Activated T-helper 17 cell treated with anti-CD3 and anti-CD28 coated beads, Interleukin-2, amount 50 U/mL, for 72 hours (primary cell): ENCODE results near the gene MTA1. TPM values are rescaled to one million over a fixed set of nuclear protein-coding genes. Genes with fewer than 3 reads are reported as not detected.
A peak's percentile ranks its signal among the peaks of the same experiment; 100 is the strongest.

Source experiments
- ATAC-seq: fragments of 150-1000 bp; cut with Tn5 transposase; replicated peaks from 2 replicates; pipeline ENCODE4 v1.10.0; 2021; ENCODE audit warnings: mild to moderate bottlenecking, moderate library complexity
- H3K27ac Mint-ChIP-seq: one replicate; pipeline ENCODE4 v1.8.0; 2022; ENCODE audit warnings: mixed read lengths
- H3K27me3 Mint-ChIP-seq: one replicate; pipeline ENCODE4 v1.8.0; 2022; ENCODE audit warnings: mixed read lengths
- H3K36me3 Mint-ChIP-seq: one replicate; pipeline ENCODE4 v1.8.0; 2022; ENCODE audit warnings: low read depth, mild to moderate bottlenecking, mixed read lengths
- H3K4me1 Mint-ChIP-seq: one replicate; pipeline ENCODE4 v1.8.0; 2022; ENCODE audit warnings: mixed read lengths
- H3K4me3 Mint-ChIP-seq: one replicate; pipeline ENCODE4 v1.8.0; 2022; ENCODE audit warnings: mild to moderate bottlenecking, mixed read lengths
- H3K9me3 Mint-ChIP-seq: one replicate; pipeline ENCODE4 v1.8.0; 2022; ENCODE audit warnings: mixed read lengths
- total RNA-seq, 2 donors: library from RNA; stranded (reverse); gene quantifications; one replicate each; pipeline ENCODE4 v1.2.3, GENCODE V29; 2022

The MTA1 gene
- total RNA-seq, 2 donors from 2014 or later, result 99.4 to 144 TPM

- Mint-ChIP-seq H3K27me3 (no peaks in the 10 kb centered on the region), H3K4me1 (no peaks in the 10 kb centered on the region), H3K9me3 (no peaks in the 10 kb centered on the region), H3K27ac (no peak overlapping the region), H3K36me3 (peaks cover 18% of the 10 kb centered on the region), H3K4me3 (no peak overlapping the region)
- ATAC-seq, result peak; percentile 6
Observed at GRCh38 chr14:105447651-105448640, 28.3 kb downstream of the MTA1 start.

GRCh38 chr14:105448706-105449111, 29.1 kb downstream of the MTA1 start:
- Mint-ChIP-seq H3K4me3 (no peak overlapping the region), H3K27ac (no peak overlapping the region), H3K36me3 (peaks cover 22% of the 10 kb centered on the region), H3K9me3 (no peaks in the 10 kb centered on the region), H3K4me1 (no peaks in the 10 kb centered on the region), H3K27me3 (no peaks in the 10 kb centered on the region)
- peak; percentile 89 for ATAC-seq

GRCh38 chr14:105449276-105450122, 29.9 kb downstream of the MTA1 start:
- Mint-ChIP-seq H3K4me1 (no peaks in the 10 kb centered on the region), H3K4me3 (no peak overlapping the region), H3K27me3 (no peaks in the 10 kb centered on the region), H3K27ac (no peak overlapping the region), H3K9me3 (no peaks in the 10 kb centered on the region), H3K36me3 (peaks cover 29% of the 10 kb centered on the region)
- no peak for ATAC-seq

- peaks cover 36% of the 10 kb centered on the region for H3K36me3 Mint-ChIP-seq
- H3K9me3 Mint-ChIP-seq, result no peaks in the 10 kb centered on the region
- no peaks in the 10 kb centered on the region for H3K4me1 Mint-ChIP-seq
- H3K4me3 Mint-ChIP-seq, result no peak overlapping the region
- ATAC-seq, result no peak
- H3K27me3 Mint-ChIP-seq, result no peaks in the 10 kb centered on the region
- no peak overlapping the region for H3K27ac Mint-ChIP-seq
Observed at GRCh38 chr14:105450123-105450505, 30.5 kb downstream of the MTA1 start.

GRCh38 chr14:105450864-105451720, 31.5 kb downstream of the MTA1 start:
- H3K27ac Mint-ChIP-seq, result no peak overlapping the region
- H3K4me1 Mint-ChIP-seq, result no peaks in the 10 kb centered on the region
- no peak for ATAC-seq
- no peaks in the 10 kb centered on the region for H3K27me3 Mint-ChIP-seq
- H3K36me3 Mint-ChIP-seq, result peaks cover 43% of the 10 kb centered on the region
- H3K4me3 Mint-ChIP-seq, result no peak overlapping the region
- no peaks in the 10 kb centered on the region for H3K9me3 Mint-ChIP-seq

- peaks cover 48% of the 10 kb centered on the region for H3K36me3 Mint-ChIP-seq
- no peaks in the 10 kb centered on the region for H3K27me3 Mint-ChIP-seq
- no peaks in the 10 kb centered on the region for H3K9me3 Mint-ChIP-seq
- ATAC-seq, result no peak
- no peak overlapping the region for H3K27ac Mint-ChIP-seq
- H3K4me1 Mint-ChIP-seq, result no peaks in the 10 kb centered on the region
- H3K4me3 Mint-ChIP-seq, result no peak overlapping the region
Observed at GRCh38 chr14:105452963-105453362, 33.3 kb downstream of the MTA1 start.

- no peak overlapping the region for H3K4me3 Mint-ChIP-seq
- peaks cover 48% of the 10 kb centered on the region for H3K36me3 Mint-ChIP-seq
- no peak overlapping the region for H3K27ac Mint-ChIP-seq
Observed at GRCh38 chr14:105453847-105454246, 34.2 kb downstream of the MTA1 start.

GRCh38 chr14:105455086-105455640, 35.5 kb downstream of the MTA1 start:
- peaks cover 48% of the 10 kb centered on the region for H3K36me3 Mint-ChIP-seq
- no peaks in the 10 kb centered on the region for H3K9me3 Mint-ChIP-seq
- H3K27me3 Mint-ChIP-seq, result no peaks in the 10 kb centered on the region
- no peak overlapping the region for H3K27ac Mint-ChIP-seq
- no peaks in the 10 kb centered on the region for H3K4me1 Mint-ChIP-seq
- ATAC-seq, result no peak
- H3K4me3 Mint-ChIP-seq, result no peak overlapping the region

More at GRCh38 chr14:105453847-105454246, 34.2 kb downstream of the MTA1 start:
- ATAC-seq, result no peak
- no peaks in the 10 kb centered on the region for H3K4me1 Mint-ChIP-seq
- H3K27me3 Mint-ChIP-seq, result no peaks in the 10 kb centered on the region
- no peaks in the 10 kb centered on the region for H3K9me3 Mint-ChIP-seq

- Mint-ChIP-seq H3K4me3 (no peak overlapping the region), H3K27me3 (no peaks in the 10 kb centered on the region), H3K4me1 (no peaks in the 10 kb centered on the region), H3K9me3 (no peaks in the 10 kb centered on the region), H3K27ac (no peak overlapping the region), H3K36me3 (peaks cover 48% of the 10 kb centered on the region)
- ATAC-seq, result no peak
Observed at GRCh38 chr14:105455766-105456660, 36.4 kb downstream of the MTA1 start.

- no peaks in the 10 kb centered on the region for H3K27me3 Mint-ChIP-seq
- H3K4me3 Mint-ChIP-seq, result no peak overlapping the region
- H3K36me3 Mint-ChIP-seq, result peaks cover 48% of the 10 kb centered on the region
- ATAC-seq, result no peak
- H3K27ac Mint-ChIP-seq, result no peak overlapping the region
- no peaks in the 10 kb centered on the region for H3K4me1 Mint-ChIP-seq
- H3K9me3 Mint-ChIP-seq, result no peaks in the 10 kb centered on the region
Observed at GRCh38 chr14:105456736-105457617, 37.4 kb downstream of the MTA1 start.

- H3K4me1 Mint-ChIP-seq, result no peaks in the 10 kb centered on the region
- H3K36me3 Mint-ChIP-seq, result peaks cover 39% of the 10 kb centered on the region
- ATAC-seq, result no peak
- H3K9me3 Mint-ChIP-seq, result no peaks in the 10 kb centered on the region
- no peak overlapping the region for H3K27ac Mint-ChIP-seq
- H3K27me3 Mint-ChIP-seq, result no peaks in the 10 kb centered on the region
- no peak overlapping the region for H3K4me3 Mint-ChIP-seq
Observed at GRCh38 chr14:105458010-105458409, 38.4 kb downstream of the MTA1 start.

- no peak for ATAC-seq
- Mint-ChIP-seq H3K36me3 (peaks cover 39% of the 10 kb centered on the region), H3K27me3 (no peaks in the 10 kb centered on the region), H3K4me3 (no peak overlapping the region), H3K4me1 (no peaks in the 10 kb centered on the region), H3K9me3 (no peaks in the 10 kb centered on the region), H3K27ac (no peak overlapping the region)
Observed at GRCh38 chr14:105458571-105458970, 38.9 kb downstream of the MTA1 start.
